Heart left ventricle (tissue), 16 donors: ENCODE results near the gene CGB7. TPM values are rescaled to one million over a fixed set of nuclear protein-coding genes. Genes with fewer than 3 reads are reported as not detected.

Source experiments
- ATAC-seq, 4 donors: fragments of 200-7000 bp; cut with Tn5 transposase; one replicate each; pipeline ENCODE4 v1.9.1; 2020 to 2022; ENCODE audit warnings: moderate library complexity in 4 of 4, mild to moderate bottlenecking in 3 of 4, moderate number of reproducible peaks in 1 of 4
- DNase-seq, 5 donors: peaks; one replicate each; pipeline ENCODE4 v3.0.0-alpha.2; 2020
- H3K27ac ChIP-seq, 12 donors: fragments of 200-600 bp; sonication (generic) in 4 of 12; one replicate each; pipeline versions ENCODE4 v1.5.0 to v1.8.0; 2016 to 2022; ENCODE audit warnings: mild to moderate bottlenecking in 2 of 12
- H3K27me3 ChIP-seq, 9 donors: fragments of 200-600 bp; sonication (generic) in 2 of 9; one replicate each; pipeline versions ENCODE4 v1.5.1 to v1.8.0; 2016 to 2022; ENCODE audit warnings: mild to moderate bottlenecking in 3 of 9
- H3K36me3 ChIP-seq, 9 donors: fragments of 200-600 bp; sonication (generic) in 2 of 9; one replicate each; pipeline versions ENCODE4 v1.5.0 to v1.8.0; 2018 to 2022; ENCODE audit warnings: mild to moderate bottlenecking in 2 of 9
- H3K4me1 ChIP-seq, 12 donors: fragments of 200-600 bp; sonication (generic) in 4 of 12; one replicate each; pipeline versions ENCODE4 v1.5.0 to v1.8.0; 2016 to 2022; ENCODE audit warnings: mild to moderate bottlenecking in 3 of 12
- H3K4me3 ChIP-seq, 12 donors: fragments of 200-600 bp; sonication (generic) in 4 of 12; one replicate each; pipeline versions ENCODE4 v1.5.0 to v1.8.0; 2017 to 2022; ENCODE audit warnings: mild to moderate bottlenecking in 9 of 12, moderate library complexity in 4 of 12
- H3K9me3 ChIP-seq, 12 donors: fragments of 200-600 bp; sonication (generic) in 4 of 12; one replicate each; pipeline versions ENCODE4 v1.5.0 to v1.8.0; 2016 to 2022; ENCODE audit warnings: mild to moderate bottlenecking in 1 of 12
- CTCF ChIP-seq, 12 donors: fragments of 200-600 bp; sonication (generic) in 4 of 12; IDR thresholded peaks; one replicate each; pipeline versions ENCODE4 v1.5.0 to v1.8.0; 2018 to 2022; ENCODE audit warnings: antibody characterized with exemption in 12 of 12, mild to moderate bottlenecking in 5 of 12
- POLR2A ChIP-seq, 2 donors: fragments of 450-650 bp; IDR thresholded peaks; one replicate each; pipeline ENCODE4 v1.6.1; 2017; ENCODE audit warnings: antibody characterized with exemption in 2 of 2, mild to moderate bottlenecking in 2 of 2, moderate library complexity in 2 of 2
- WGBS, 4 donors: extraction: QIAGEN DNeasy Blood & Tissue Kit in 2 of 4; methylation state at CpG; one replicate each; pipeline versions ENCODE4 v1.1.5 to v1.1.7; 2013 to 2018; 5-methylcytosine and 5-hydroxymethylcytosine counted together
- intact Hi-C, 10 donors: fragments of 100-400 bp; cut with DNase I; formaldehyde crosslinking; loops; one replicate each; pipeline versions ENCODE4 v1.11.1 to v1.14.2; 2022
- polyA plus RNA-seq, 2 donors: library from polyadenylated mRNA; stranded (reverse); fragments of 200-250 nt; gene quantifications; one replicate each; pipeline ENCODE4 v1.2.3, GENCODE V29; 2013
- total RNA-seq, 9 donors: library from RNA; depleted of rRNA in 2 of 9; stranded (reverse); fragments of >200 nt in 2 of 9; fragmentation: NEBNext Ultra II Directional in 3 of 9; extraction: Animal tissue kit (Norgen Biotek cat#: 25700) in 3 of 9; gene quantifications; one replicate each; pipeline versions ENCODE4 v1.1.0 to v1.2.4, GENCODE V29; 2016 to 2023
- donor health status: ischemic (EF 13 %, LVEDD 7.1; RV severe dilation, severe dysfunction).
- donor health status: healthy with polysubstance abuse.
- donor health status: DM: no; HTN: yes; CAD: no.
- donor health status: DM: no; HTN: no; CAD: no.
- donor health status: ischemic (EF 25% LVEDD 6.9; RV normal size, moderate dysfunction).
- donor health status: ischemic (EF 25% LVEDD 5.7; RV mildly dilated, moderate dysfunction).
- donor health status: healthy.
- donor health status: DM: yes; HTN: yes; CAD: no.
- donor health status: ischemic (EF 35%, LVEDD 5.7; RV mildly dilated, moderate dysfunction).
- donor health status: nonischemic (EF 11% LVEDD 7.7; RV severe dilation, severe dysfunction).
- donor health status: DM: yes; HTN: yes; CAD: no.
- donor health status: PGD.
- donor health status: ischemic (EF 29% LVEDD 5.4; RV normal size, mild dysfunction).
- donor health status: nonischemic (EF 23%, LVEDD 6.1; RV moderate dilation, normal function).

CGB7 gene
- total and polyA plus RNA-seq, 11 donors, result 0.08 to 0.27 (median 0.08) TPM; not detected in 8

GRCh38 chr19:49017666-49018351, 39.7 kb downstream of the CGB7 start:
- WGBS, 4 donors, result 1 to 2% (median 1%) methylated on average over 25 to 62 of the region's 62 CpGs
- peaks cover 0 to 32% (median 13%) of the 10 kb centered on the region in 9 donors for H3K36me3 ChIP-seq
- intact Hi-C loops, result no loop called here

GRCh38 chr19:49017041-49017665, 40.4 kb downstream of the CGB7 start, which contains the start of gene LHB:
TSS of gene LHB (minus strand) at chr19:49017091. CDS start at chr19:49017081, 10 bp downstream.
- DNase-seq (no peak), ATAC-seq (no peak)
- TF ChIP-seq CTCF (IDR thresholded peaks at IDR 0.05), result no peak
- no peak for TF ChIP-seq POLR2A (IDR thresholded peaks at IDR 0.05)
- intact Hi-C loops, result no loop called here
- WGBS, 4 donors, result 76 to 83% (median 77%) methylated on average over 10 to 17 of the region's 17 CpGs
- peak within 1 kb of the TSS; percentile 15 to 63 (median 52) for H3K4me3 ChIP-seq
- peaks cover 0 to 25% (median 0%) of the 10 kb centered on the region in 9 donors for H3K27me3 ChIP-seq
- peak within 1 kb of the TSS in 1 of 12 donors; percentile 42 for H3K27ac ChIP-seq
- peaks cover 0 to 38% (median 17%) of the 10 kb centered on the region in 9 donors for H3K36me3 ChIP-seq
- H3K9me3 ChIP-seq, result no peaks in the 10 kb centered on the region
- H3K4me1 ChIP-seq, result peaks cover 0 to 29% (median 16%) of the 10 kb centered on the region in 12 donors

More at GRCh38 chr19:49017666-49018351, 39.7 kb downstream of the CGB7 start:
- ATAC-seq (peak in 3 of 4 donors; percentile 51 to 71 (median 69)), DNase-seq (peak; percentile 31 to 77 (median 53))
- Histone ChIP-seq H3K27ac (peak overlapping the region in 1 of 12 donors; percentile 42), H3K9me3 (no peaks in the 10 kb centered on the region), H3K27me3 (peaks cover 0 to 25% (median 0%) of the 10 kb centered on the region in 9 donors), H3K4me1 (peaks cover 0 to 29% (median 16%) of the 10 kb centered on the region in 12 donors), H3K4me3 (peak overlapping the region; percentile 15 to 63 (median 52))
- no peak for TF ChIP-seq POLR2A (IDR thresholded peaks at IDR 0.05)
- peak in 9 of 12 donors; percentile 32 to 68 (median 50) for TF ChIP-seq CTCF (IDR thresholded peaks at IDR 0.05)

- DNase-seq (no peak), ATAC-seq (no peak)
- peaks cover 0 to 47% (median 26%) of the 10 kb centered on the region in 9 donors for H3K36me3 ChIP-seq
- WGBS, 4 donors, result 95 to 100% (median 96%) methylated on average over 11 to 26 of the region's 29 CpGs
- TF ChIP-seq POLR2A (IDR thresholded peaks at IDR 0.05) (no peak), CTCF (IDR thresholded peaks at IDR 0.05) (no peak)
- no peak overlapping the region for H3K4me3 ChIP-seq
- intact Hi-C loops, result no loop called here
- no peak overlapping the region for H3K27ac ChIP-seq
- peaks cover 0 to 25% (median 0%) of the 10 kb centered on the region in 9 donors for H3K27me3 ChIP-seq
- H3K4me1 ChIP-seq, result peaks cover 0 to 29% (median 16%) of the 10 kb centered on the region in 12 donors
- no peaks in the 10 kb centered on the region for H3K9me3 ChIP-seq
Observed at GRCh38 chr19:49016067-49016839, 41.3 kb downstream of the CGB7 start.
